HG03060 (cell line): ENCODE measurements around the gene SSH2.
"Not testable (repeated sequence)": the region's sequence is repeated elsewhere in the genome, so short reads cannot be mapped to it uniquely, and the experiment has no call there.

Source experiments
- ATAC-seq: cut with Tn5 transposase; IDR thresholded peaks from one replicate; pipeline ENCODE4 v1.9.1; 2021; ENCODE audit warnings: low read depth, moderate number of reproducible peaks; ENCODE audit not compliant: unreplicated experiment

SSH2 gene

GRCh38 chr17:29789196-29790170, 140.5 kb downstream of the SSH2 start:
- ATAC-seq = no peak

DNA sequence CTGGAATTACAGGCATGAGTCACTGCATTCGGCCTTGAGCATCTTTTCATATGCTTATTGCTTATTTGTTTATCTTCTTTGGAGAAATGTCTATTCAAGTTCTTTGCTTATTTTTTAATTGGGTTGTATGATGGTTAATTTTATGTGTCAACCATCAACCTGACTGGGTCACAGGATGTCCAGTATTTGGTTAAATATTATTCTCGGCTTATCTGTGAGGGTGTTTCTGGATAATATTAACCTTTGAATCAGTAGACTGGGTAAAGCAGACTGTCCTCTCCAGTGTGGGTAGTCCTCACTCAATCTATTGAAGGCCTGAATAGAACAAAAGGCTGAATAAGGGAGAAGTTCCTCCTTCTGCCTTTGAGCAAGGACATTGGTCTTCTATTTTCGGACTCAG, 142.0 kb downstream of the SSH2 start:
- no peak for ATAC-seq

DNA sequence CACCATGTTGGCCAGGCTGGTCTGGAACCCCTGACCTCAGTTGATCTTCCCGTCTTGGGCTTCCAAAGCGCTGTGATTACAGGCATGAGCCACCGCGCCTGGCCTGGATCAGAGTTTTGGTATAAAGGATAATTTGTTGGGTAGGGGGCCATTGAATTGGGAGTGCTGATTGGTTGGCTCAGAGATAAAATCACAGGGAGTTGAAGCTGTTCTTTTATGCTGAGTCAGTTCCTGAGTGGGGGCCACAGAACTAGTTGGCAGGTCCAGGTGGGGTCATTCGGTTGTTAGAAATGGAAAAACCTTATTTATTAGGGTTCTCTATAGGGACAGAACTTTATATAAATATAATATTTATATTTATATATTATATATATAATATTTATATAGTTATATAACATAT, 147.1 kb downstream of the SSH2 start:
- ATAC-seq = no peak

DNA sequence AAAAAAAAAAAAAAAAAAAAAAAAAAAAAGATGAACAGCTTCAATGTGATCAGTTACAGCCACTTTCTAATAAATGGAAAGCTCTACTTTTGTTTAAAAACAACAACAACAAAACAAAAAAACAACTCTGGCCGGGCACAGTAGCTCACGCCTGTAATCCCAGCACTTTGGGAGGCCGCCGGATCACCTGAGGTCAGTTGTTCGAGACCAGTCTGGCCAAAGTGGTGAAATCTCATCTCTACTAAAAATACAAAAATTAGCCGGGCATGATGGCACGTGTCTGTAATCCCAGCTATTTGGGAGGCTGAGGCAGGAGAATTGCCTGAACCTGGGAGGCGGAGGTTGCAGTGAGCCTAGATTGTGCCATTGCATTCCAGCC, 150.2 kb downstream of the SSH2 start:
- not testable (repeated sequence) for ATAC-seq

DNA sequence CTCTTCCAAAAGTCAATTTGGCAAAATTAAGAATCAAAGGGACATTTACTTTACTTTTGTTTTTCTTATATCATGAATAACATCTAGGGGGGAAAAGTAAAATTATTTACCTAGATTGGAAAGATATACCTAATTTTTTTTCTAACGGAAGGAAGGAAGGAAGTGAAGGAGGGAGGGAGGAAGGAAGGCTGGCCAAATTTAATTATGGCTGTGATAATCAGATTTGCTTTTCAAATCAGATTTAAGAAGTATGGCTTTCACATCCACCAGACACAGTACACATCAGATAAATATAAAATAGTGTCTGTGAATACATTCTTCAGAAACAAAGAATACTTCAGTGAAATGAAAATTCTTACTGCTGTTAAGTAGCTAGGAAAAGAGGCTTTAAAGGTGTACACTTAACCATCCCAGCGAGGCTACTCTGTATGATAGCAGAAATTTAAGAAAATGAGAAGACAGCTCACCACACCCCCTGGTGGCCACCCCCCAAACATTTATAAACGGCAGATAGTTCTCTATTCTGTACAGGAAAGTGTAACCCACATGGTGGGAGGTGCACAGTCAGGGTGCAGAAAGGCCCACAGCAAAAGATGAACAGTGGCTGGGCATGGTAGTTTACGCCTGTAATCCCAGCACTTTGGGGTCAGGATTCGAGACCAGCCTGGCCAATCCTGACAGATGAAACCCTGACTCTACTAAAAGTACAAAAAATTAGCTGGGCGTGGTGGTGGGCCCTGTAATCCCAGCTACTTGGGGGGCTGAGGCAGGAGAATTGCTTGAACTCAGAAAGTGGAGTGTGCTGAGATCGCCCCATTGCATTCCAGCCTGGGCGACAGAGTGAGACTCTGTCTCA, 150.8 kb downstream of the SSH2 start:
- ATAC-seq = no peak

DNA sequence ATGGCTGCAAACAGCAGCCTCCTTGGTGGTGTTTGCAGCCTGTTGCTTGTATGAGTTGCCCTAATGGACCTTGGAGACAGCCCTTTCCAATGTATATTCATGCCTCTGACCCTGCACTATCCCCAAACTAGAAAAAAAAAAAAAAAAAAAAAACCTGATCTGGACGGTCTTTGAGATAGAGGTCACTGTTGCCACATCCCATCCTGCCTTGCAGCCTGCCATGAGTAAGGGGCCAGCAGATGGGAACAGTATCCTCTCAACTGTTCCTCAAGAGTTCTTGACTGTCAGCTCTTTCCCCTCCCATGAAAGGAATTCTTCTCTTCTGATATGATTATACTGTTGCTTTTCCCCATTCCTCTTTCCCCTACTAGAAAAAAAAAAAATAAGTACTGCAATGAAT, 152.4 kb downstream of the SSH2 start:
- ATAC-seq = no peak

DNA sequence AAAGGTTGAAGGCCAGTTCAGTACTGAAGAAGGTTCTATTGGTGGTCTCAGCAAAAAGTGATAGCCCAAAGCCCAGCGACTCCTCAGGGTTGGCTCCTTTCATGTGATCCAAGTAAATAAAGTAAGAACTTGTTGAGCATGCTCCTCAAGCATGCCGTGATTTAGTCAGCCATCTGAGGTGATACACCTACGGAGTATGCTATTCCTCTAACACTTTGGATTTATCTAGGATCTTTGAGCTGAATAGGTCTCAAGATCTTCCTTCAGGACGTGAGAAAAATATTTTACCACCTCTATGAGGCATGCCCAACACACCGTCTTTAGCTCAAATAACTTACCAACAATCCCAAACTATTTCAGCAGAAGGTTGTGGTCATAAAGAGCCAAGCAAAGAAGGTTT, 154.0 kb downstream of the SSH2 start:
- no peak for ATAC-seq

DNA sequence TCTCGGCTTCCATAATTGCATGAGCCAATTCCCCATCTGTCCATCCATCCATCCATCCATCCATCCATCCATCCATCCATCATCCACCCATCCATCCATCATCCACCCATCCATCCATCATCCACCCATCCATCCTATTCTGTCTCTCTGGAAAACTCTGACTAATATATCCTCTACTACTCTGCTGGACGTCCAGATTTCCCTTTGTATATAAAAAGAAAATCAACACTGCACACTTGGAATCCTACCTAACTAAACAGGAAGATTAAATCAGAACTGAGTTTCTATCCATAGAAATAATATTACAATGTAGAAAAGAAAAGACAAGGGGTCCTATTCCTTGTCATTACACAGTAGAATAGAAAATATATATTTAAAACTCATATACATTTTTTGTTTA, 157.0 kb downstream of the SSH2 start:
- ATAC-seq = no peak

DNA sequence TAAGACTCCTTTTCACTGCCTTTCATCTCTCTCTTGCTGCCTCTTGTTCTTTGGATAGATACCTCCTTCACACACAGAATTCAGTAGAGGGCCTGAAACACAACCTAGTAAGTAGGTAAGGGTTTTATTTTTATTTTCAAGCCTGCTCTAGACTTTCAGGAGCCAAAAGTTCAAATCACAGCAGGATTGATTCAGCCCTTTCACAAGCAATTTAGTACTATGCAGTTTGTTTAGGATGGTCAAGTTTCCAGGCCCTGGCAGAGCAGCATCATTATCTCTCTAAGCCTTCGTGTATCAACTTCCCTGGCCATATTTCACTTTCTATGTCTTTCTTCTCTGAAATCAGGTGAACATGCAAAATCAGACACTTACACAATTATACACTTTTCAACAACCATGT, 158.5 kb downstream of the SSH2 start:
- no peak for ATAC-seq

DNA sequence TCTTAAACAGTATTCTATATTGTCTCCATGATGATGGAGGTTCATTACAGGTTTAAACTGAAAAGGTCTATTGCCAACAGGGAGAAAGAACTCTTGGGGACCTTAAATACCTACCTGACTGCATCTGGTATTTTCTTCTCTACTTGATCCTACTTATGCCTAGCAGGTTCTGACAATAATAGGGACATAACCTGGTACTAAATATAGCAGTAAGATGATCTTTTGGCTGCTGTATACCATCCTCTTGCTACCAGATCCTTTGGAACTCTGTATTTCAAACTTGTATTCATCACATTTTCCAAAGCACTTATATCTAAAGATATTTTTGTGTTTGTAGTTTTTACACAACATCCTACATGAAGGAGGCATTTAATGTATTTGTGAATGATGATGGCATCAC, 160.8 kb downstream of the SSH2 start:
- no peak for ATAC-seq

GRCh38 chr17:29766796-29767327, 163.2 kb downstream of the SSH2 start:
- ATAC-seq = no peak

DNA sequence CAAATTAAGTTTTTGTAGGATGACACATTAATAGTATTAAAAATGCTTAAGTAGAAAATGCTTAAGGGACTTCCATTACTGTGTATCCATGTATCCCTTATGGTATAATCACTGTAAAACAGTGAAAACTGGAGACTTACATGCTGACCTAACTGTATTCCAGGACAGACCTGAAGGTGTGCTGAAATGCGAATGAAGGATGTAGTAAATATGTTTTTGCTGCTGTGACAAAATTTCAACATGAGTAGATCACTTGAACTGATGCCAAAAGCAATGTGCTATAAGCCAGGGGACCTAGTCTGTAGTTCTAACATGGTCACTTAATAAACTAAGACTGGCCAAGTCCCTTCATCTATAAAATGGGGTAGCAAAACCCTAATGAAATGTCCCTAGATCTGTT, 165.3 kb downstream of the SSH2 start:
- ATAC-seq = no peak

DNA sequence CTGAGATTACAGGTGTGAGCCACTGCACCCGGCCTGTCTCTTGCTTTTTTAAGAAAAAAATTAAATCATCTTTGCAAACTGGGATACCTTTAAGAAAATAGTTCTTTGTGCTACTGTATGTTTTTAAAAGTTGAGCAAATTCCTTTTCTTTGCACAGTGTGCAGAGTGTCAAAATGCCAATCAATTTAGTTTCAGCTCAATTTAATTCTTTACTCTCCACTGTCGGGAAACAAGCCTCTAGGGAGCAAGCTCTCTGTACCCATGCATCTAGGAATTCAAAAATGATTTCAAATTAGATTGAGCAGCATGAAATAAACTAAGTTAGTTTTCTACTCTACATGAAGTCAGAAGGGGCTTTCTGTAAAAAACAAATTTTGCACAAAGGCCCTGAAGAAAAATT, 165.8 kb downstream of the SSH2 start:
- ATAC-seq = no peak

- ATAC-seq = no peak
Measured at GRCh38 chr17:29763273-29763672, 166.8 kb downstream of the SSH2 start.

DNA sequence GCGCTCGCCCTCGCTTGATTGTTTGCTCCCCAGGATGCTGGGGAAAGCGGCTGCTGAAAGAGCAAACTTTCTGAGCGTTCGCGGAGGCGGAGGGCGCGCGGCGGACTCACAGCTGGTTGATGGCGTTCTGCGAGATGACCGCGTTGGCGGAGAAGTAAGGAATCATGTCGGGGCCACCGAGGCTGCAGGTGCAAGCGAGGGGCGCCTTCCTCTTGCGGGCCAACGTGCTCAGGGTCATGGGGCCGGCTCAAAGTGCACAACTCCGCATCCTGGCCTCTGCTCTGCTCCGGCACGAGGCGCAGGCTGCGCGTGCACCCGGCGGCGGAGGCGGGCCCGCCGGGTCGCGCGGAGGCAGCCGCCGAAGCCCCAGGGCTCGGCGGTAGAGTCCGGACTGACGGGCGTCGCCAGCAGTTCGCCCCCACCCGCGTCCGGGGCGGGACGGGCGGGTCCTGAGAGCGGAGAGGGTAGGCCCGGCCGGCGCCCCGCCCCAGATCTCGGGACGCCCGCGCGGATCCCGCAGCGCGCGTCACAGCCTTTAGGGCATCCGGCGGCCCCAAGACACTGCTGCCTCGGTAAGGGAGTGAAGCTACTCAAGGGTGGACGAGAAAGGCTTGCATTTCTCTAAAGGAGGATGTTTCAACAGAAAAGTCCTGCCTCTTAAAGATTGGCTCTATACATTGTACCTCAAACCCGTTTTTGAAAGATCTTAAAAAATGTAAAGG, 168.8 kb downstream of the SSH2 start:
- no peak for ATAC-seq

- ATAC-seq = no peak
Measured at GRCh38 chr17:29760279-29761039, 169.6 kb downstream of the SSH2 start.

DNA sequence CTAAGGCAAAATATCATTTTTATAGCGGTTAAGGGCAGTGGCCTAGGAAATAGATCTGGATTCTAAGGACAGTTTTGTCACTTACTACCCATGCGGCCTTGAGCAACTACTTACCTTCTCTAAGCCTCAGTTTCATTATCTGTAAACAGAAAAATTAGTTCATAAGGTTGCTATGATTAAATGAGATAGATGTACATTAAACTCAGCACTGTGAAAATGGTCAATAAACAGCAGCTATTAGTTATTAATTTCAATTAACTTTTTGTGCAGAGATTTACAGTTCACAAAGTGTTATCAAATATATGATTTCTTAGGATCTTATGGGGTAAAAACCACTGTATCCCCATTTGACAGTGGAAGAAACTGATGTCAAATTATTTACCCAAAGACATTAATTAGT, 171.8 kb downstream of the SSH2 start:
- ATAC-seq = no peak

- no peak for ATAC-seq
Measured at GRCh38 chr17:29757788-29758187, 172.2 kb downstream of the SSH2 start.

GRCh38 chr17:29753845-29754439, 176.1 kb downstream of the SSH2 start:
- ATAC-seq = no peak
